Subcutaneous abdominal adipose tissue (tissue), 5 donors: ENCODE data around the gene SPPL3.

Source experiments
- H3K27ac ChIP-seq: one replicate; pipeline ENCODE4 v1.7.0; 2013; ENCODE audit warnings: low read depth, mild to moderate bottlenecking, inconsistent platforms, low read length, moderate library complexity
- H3K27me3 ChIP-seq, 5 donors: one replicate each; pipeline ENCODE4 v1.7.0; 2013; ENCODE audit warnings: low read length in 5 of 5, inconsistent platforms in 1 of 5; ENCODE audit not compliant: control insufficient read depth in 5 of 5, insufficient read depth in 4 of 5
- H3K36me3 ChIP-seq, 5 donors: one replicate each; pipeline ENCODE4 v1.7.0; 2013; ENCODE audit warnings: low read length in 5 of 5; ENCODE audit not compliant: control insufficient read depth in 5 of 5, insufficient read depth in 5 of 5
- H3K4me1 ChIP-seq, 5 donors: one replicate each; pipeline ENCODE4 v1.7.0; 2013; ENCODE audit warnings: low read length in 5 of 5, mild to moderate bottlenecking in 3 of 5, moderate library complexity in 1 of 5; ENCODE audit not compliant: control insufficient read depth in 5 of 5, insufficient read depth in 5 of 5
- H3K4me3 ChIP-seq, 5 donors: one replicate each; pipeline ENCODE4 v1.7.0; 2013; ENCODE audit warnings: low read length in 5 of 5, low read depth in 1 of 5
- H3K9ac ChIP-seq, 5 donors: one replicate each; pipeline ENCODE4 v1.7.0; 2013; ENCODE audit warnings: low read length in 5 of 5, mild to moderate bottlenecking in 4 of 5, moderate library complexity in 3 of 5
- H3K9me3 ChIP-seq, 5 donors: one replicate each; pipeline ENCODE4 v1.7.0; 2013; ENCODE audit warnings: low read length in 5 of 5; ENCODE audit not compliant: control insufficient read depth in 5 of 5
- donor health status: healthy.
- donor health status: healthy.
- donor health status: healthy.
- donor health status: healthy.
- donor health status: healthy.

SPPL3 gene

DNA sequence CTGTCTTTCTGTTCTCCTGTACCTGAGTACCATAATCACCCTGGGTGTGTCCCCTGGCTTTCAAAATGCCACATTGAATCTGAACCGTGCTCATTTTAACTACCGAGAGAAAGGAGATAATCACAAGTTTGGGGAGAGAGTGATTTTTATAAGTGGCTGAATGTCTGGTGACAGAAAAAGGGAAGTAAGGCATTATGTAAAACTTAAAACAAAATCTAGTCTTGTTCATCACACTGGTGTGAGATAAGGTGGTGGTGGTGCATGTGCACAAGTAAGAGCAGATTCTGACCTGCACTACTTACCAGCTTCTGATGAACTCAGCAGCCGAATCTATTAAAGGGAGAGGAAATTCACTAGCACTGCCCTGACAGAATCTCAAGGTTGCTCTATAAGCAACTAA lies 56.3 kb downstream of the SPPL3 start:
- Histone ChIP-seq H3K9ac (peak overlapping the region in 1 of 5 donors; percentile 44), H3K27ac (peak overlapping the region; percentile 18), H3K4me1 (peaks cover 0 to 34% (median 31%) of the 10 kb centered on the region in 5 donors), H3K9me3 (no peaks in the 10 kb centered on the region), H3K4me3 (no peak overlapping the region), H3K27me3 (no peaks in the 10 kb centered on the region), H3K36me3 (peaks cover 0 to 3% (median 0%) of the 10 kb centered on the region in 5 donors)

DNA sequence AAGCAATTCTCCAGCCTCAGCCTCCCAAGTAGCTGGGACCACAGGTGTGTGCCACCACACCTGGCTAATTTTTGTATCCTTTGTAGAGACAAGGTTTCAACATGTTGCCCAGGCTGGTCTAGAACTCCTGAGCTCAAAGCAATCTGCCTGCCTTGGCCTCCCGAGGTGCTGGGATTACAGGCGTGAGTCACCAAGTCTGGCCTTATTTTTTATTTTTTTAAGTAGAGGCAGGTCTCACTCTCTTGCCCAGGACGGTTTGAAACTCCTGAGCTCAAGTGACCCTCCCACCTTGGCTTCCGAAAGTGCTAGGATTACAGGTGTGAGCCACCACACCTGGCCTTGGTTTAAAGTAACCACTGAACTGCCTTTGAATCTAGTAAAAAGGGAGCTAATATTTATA lies 56.8 kb downstream of the SPPL3 start:
- Histone ChIP-seq H3K9me3 (no peaks in the 10 kb centered on the region), H3K27ac (peak overlapping the region; percentile 18), H3K4me3 (no peak overlapping the region), H3K27me3 (no peaks in the 10 kb centered on the region), H3K4me1 (peaks cover 0 to 35% (median 31%) of the 10 kb centered on the region in 5 donors), H3K36me3 (peaks cover 0 to 3% (median 0%) of the 10 kb centered on the region in 5 donors), H3K9ac (peak overlapping the region in 1 of 5 donors; percentile 44)

DNA sequence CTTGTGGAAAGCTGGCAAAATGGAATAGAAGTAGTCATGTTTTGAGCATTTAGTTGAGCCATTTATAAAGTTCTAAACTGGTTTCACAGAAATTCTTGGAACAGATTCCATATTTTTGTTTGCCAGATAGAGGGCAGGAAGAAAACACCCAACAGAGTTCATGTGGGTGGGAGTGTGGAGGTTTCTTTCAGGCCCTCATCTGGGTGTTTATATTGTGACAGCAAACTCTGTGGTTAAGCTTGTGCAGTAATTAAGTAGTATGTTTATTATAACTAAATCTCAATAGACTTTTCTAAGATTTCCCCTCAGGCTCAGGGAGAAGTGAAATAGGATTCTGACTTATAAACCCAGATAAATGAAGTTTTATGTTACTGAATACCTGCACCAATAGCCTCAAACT lies 57.4 kb downstream of the SPPL3 start:
- H3K4me3 ChIP-seq, result no peak overlapping the region
- H3K27me3 ChIP-seq, result no peaks in the 10 kb centered on the region
- no peak overlapping the region for H3K27ac ChIP-seq
- peaks cover 0 to 3% (median 0%) of the 10 kb centered on the region in 5 donors for H3K36me3 ChIP-seq
- H3K4me1 ChIP-seq, result peaks cover 0 to 36% (median 31%) of the 10 kb centered on the region in 5 donors
- no peaks in the 10 kb centered on the region for H3K9me3 ChIP-seq
- H3K9ac ChIP-seq, result peak overlapping the region in 1 of 5 donors; percentile 12

DNA sequence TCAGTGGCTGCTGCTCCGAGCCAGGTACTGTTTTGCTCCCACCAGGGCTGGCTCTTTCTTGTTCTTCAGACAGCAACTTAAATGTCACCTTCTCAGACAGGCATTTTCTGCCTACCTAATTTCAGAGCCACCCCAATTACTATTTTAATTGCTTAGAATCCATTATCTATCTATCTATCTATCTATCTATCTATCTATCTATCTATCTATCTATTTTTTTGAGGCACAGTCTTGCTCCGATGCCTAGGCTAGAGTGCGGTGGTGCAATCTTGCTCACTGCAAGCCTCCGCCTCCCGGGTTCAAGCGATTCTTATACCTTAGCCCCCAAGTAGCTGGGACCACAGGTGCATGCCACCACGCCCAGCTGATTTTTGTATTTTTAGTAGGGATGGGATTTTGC lies 58.5 kb downstream of the SPPL3 start:
- H3K9me3 ChIP-seq, result no peaks in the 10 kb centered on the region
- H3K4me3 ChIP-seq, result no peak overlapping the region
- H3K27me3 ChIP-seq, result no peaks in the 10 kb centered on the region
- no peak overlapping the region for H3K27ac ChIP-seq
- H3K4me1 ChIP-seq, result peaks cover 0 to 41% (median 31%) of the 10 kb centered on the region in 5 donors
- H3K36me3 ChIP-seq, result peaks cover 0 to 3% (median 0%) of the 10 kb centered on the region in 5 donors
- no peak overlapping the region for H3K9ac ChIP-seq

DNA sequence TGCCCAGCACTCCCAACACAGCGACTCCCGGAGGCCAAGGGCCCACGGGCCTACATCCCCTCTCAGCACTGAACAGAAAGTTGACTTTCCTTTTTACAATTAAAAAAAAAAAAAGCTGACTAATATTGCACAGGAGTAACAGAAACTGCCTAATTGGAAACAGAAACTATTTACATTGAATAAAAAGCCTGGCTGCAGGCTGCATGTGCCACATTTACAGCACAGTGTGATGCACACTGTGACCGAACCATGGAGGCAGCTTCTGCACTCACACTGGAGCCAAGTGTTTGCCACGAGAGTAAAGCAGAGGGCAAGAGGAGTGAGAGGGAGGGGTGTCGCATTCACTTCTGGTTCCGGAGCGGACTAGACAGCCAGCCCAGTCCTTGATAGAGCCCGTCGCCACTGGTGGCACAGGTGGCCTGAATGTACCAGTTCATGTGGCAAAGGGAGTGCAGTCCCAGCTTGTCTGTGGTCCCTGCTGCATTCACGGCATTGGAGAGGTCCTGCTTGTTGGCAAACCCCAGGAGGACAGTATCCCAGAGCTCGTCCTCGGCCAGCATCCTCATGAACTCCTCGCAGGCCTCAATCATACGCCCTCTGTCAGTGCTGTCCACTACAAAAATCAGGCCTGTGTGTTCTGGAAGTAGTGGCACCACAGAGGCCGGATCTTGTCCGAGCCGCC lies 59.2 kb downstream of the SPPL3 start:
- Histone ChIP-seq H3K4me3 (no peak overlapping the region), H3K9ac (no peak overlapping the region), H3K9me3 (no peaks in the 10 kb centered on the region), H3K27ac (no peak overlapping the region), H3K27me3 (no peaks in the 10 kb centered on the region), H3K36me3 (peaks cover 0 to 3% (median 0%) of the 10 kb centered on the region in 5 donors), H3K4me1 (peaks cover 0 to 41% (median 27%) of the 10 kb centered on the region in 5 donors)

DNA sequence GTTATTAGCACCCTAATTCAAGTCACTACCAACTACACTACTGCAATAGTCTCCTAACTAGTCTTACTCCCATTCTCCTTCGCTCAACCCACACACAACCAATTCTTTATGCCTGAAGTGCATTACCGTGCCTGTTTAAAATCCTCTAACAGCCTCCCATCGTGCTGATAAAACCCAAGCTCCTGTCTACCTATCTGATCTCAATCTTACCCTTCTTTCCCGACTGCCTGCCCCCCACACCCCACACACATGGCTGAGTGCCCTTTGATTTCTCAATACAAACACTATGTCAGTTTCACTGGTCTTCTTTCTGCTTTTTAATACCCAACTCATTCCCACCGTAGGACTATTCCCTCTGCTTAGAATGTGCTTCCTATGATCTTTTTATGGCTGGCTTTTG lies 59.9 kb downstream of the SPPL3 start:
- H3K27me3 ChIP-seq, result no peaks in the 10 kb centered on the region
- H3K4me3 ChIP-seq, result no peak overlapping the region
- H3K27ac ChIP-seq, result no peak overlapping the region
- H3K9me3 ChIP-seq, result no peaks in the 10 kb centered on the region
- H3K9ac ChIP-seq, result peak overlapping the region in 1 of 5 donors; percentile 26
- peaks cover 0 to 3% (median 0%) of the 10 kb centered on the region in 5 donors for H3K36me3 ChIP-seq
- peaks cover 0 to 41% (median 27%) of the 10 kb centered on the region in 5 donors for H3K4me1 ChIP-seq

DNA sequence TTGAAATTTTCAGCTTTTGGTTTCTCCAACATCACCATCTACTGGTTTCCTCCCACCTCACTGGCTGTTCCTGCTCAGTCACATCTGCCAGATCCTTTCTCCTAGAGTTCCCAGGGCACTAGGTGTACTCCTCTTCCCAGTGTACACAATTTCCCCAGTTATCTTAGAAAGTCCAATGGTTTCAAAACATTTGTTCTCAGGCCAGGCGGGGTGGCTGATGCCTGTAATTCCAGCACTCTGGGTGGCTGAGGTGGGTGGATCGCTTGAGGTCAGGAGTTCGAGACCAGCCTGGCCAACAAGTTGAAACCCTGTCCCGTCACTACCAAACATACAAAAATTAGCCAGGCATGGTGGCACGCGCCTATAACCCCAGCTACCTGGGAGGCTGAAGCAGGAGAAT lies 60.7 kb downstream of the SPPL3 start:
- no peak overlapping the region for H3K27ac ChIP-seq
- H3K9ac ChIP-seq, result no peak overlapping the region
- peaks cover 0 to 41% (median 27%) of the 10 kb centered on the region in 5 donors for H3K4me1 ChIP-seq

DNA sequence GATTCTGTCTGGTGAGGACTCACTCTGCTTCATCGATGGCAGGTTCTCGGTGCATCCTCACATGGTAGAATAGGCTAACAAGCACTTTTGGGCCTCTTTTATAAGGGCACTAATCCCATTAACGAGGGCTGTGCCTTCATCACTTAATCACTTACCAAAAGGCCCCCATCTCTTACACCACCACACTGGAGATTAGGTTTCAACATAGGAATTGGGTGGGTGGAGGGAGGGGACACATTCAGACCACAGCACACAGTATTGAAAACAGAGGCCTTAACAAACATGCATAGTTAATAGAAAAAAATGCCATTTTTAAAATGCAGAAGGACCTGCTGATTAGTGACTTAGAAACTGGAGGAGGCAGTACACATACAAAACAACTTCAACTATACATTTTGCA lies 61.6 kb downstream of the SPPL3 start:
- H3K4me3 ChIP-seq, result no peak overlapping the region
- peaks cover 0 to 3% (median 0%) of the 10 kb centered on the region in 5 donors for H3K36me3 ChIP-seq
- H3K4me1 ChIP-seq, result peaks cover 0 to 33% (median 21%) of the 10 kb centered on the region in 5 donors
- no peaks in the 10 kb centered on the region for H3K27me3 ChIP-seq
- no peaks in the 10 kb centered on the region for H3K9me3 ChIP-seq
- H3K27ac ChIP-seq, result no peak overlapping the region
- no peak overlapping the region for H3K9ac ChIP-seq

More for the DNA sequence above, 60.7 kb downstream of the SPPL3 start:
- Histone ChIP-seq H3K27me3 (no peaks in the 10 kb centered on the region), H3K36me3 (peaks cover 0 to 3% (median 0%) of the 10 kb centered on the region in 5 donors), H3K4me3 (no peak overlapping the region), H3K9me3 (no peaks in the 10 kb centered on the region)

DNA sequence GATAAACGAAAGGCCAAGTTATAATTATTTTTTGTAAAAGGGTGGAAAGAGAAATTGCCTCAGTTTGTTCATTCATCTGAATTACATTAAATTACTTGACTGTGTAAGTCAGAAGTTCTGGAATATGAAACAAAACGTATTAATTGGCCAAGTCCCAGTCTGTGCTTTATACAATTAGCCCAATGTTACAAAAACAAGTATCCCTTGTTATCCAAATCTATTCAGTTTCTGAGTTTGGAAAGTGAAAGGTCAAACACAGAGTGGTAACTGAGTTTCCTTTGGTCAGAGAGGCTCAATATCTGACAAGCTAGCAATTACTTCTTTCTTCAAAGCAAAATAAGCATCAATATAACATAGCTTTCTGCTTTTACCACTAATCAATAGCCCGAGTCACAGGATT lies 62.6 kb downstream of the SPPL3 start:
- H3K4me1 ChIP-seq, result peaks cover 0 to 28% (median 21%) of the 10 kb centered on the region in 5 donors
- H3K27me3 ChIP-seq, result no peaks in the 10 kb centered on the region
- peak overlapping the region; percentile 24 for H3K27ac ChIP-seq
- H3K4me3 ChIP-seq, result no peak overlapping the region
- peak overlapping the region in 1 of 5 donors; percentile 52 for H3K9ac ChIP-seq
- no peaks in the 10 kb centered on the region for H3K9me3 ChIP-seq
- H3K36me3 ChIP-seq, result peaks cover 0 to 3% (median 0%) of the 10 kb centered on the region in 5 donors

DNA sequence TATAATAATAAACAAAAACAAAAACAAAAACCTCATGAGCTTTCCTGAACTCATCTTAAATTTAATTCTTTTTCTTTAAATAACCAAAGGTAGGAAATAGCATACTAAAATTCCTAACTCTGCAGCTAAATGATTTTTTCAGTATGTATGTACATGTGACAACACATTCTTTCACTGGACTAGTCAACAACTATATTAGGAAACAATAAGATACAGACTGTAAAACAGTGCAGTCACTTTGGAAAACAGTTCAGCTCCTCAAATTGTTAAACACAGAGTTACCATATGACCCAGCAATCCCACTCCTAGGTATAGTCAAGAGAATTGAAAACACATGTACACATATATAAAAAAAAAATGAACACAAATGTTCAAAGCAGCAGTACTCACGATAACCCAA lies 64.7 kb downstream of the SPPL3 start:
- Histone ChIP-seq H3K9me3 (no peaks in the 10 kb centered on the region), H3K4me3 (no peak overlapping the region), H3K27ac (no peak overlapping the region), H3K4me1 (peaks cover 6 to 33% (median 31%) of the 10 kb centered on the region in 5 donors), H3K27me3 (no peaks in the 10 kb centered on the region), H3K9ac (no peak overlapping the region), H3K36me3 (no peaks in the 10 kb centered on the region)
